ENCODE measurements around the gene SMPD1. TPM values are rescaled to one million over a fixed set of nuclear protein-coding genes. Genes with fewer than 3 reads are reported as not detected.

SMPD1 gene
- total and polyA plus RNA-seq, 2 of the 4 experiments (the other 2 are of a cell fraction): 19.5 to 108 TPM

DNA sequence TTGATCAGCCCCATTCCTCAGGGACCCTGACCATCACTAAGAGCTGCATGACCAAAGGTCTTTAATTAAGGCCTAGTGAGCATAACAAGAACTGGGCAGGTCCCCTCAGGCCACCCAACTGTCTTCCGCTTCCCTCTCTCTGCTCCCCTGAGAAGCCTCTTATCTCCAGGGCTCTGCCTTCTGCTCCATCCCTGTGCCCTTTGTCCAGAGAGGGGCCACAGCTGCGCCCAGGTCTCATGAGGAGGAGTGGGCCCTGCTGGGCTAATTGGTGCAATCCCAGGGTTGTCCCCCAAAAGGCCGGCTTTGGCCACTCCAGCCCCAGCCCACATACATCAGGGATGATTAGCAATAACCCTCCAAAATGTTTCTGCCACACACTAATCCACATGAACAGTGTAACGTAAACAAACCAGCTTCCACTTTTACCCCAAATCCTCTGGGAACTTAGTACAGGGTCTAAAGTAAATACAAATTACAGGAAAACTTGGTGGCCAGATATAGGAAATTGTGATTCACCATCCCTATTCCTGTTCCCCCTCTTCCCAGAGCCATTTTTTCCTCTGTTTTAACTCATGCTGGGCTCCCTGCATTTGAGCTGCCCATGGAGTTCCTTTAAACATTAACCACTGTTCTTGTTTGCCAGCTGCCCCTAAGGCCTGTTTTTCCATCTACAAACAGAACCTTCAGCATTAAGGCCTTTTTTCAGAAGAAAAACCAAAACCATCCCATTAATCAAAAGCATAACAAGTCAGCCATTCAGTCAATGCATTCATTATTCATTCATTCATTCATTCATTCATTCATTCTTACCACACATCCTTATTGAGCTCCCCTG, 35.4 kb upstream of the SMPD1 start (continued):
- TF ChIP-seq, protein P1, sequence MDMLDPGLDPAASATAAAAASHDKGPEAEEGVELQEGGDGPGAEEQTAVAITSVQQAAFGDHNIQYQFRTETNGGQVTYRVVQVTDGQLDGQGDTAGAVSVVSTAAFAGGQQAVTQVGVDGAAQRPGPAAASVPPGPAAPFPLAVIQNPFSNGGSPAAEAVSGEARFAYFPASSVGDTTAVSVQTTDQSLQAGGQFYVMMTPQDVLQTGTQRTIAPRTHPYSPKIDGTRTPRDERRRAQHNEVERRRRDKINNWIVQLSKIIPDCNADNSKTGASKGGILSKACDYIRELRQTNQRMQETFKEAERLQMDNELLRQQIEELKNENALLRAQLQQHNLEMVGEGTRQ (IDR thresholded peaks at IDR 0.05; ENCODE audit: low read depth, low read length): no peak
- no peak for TF ChIP-seq RCOR1 (IDR thresholded peaks at IDR 0.05; ENCODE audit: insufficient replicate concordance, low read length)
